NCI-H774 (cell line): ENCODE results near the gene UTP11.

Source experiments
- DNase-seq: peaks from one replicate; lab custom pipeline; 2025; lab: John Stamatoyannopoulos, UW

Gene UTP11

DNA sequence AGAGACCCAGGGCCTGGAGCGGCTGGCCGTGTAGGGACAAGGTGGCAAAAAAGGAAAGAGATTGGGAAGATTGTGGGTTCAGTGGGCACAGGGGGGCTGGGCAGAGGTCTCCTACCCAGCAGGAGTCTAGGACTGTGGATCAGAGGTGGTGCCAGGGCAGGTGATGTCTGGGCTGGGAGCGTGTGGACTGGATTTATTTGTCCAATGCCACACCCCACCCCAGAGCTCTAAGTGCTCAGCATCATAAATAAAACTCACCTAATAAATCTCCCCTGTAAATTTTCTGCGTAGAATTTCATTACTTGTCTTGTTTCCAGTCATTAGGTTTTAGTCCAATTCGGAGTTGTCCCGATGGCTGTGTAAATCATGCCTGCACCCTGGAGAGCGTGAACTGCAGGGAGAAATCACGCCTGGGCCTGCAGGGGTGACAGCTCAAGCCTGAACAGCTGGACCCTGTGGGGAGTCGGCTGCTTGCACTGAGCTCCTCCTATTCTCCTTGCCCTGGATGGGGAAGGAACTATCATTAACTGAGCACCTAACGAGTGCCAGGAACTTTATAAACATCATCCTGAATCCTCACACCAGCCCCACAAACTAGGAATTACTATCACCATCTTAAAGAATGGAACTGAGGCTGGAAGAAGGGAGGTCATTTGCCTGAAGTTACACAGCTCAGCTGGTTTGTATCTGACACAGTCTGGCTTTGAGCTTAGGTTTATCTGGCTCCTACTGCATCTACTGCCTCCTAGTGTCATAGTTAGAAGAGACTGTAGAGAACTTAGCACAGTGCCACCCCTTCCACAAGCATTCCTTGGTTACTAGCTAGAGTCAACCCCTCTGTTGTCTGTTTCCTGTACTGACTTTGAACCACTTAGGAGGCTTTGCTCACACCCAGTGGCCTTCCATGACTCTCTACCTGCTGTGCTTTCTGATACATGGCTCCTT, 59.0 kb downstream of the UTP11 start:
- no peak for DNase-seq

DNA sequence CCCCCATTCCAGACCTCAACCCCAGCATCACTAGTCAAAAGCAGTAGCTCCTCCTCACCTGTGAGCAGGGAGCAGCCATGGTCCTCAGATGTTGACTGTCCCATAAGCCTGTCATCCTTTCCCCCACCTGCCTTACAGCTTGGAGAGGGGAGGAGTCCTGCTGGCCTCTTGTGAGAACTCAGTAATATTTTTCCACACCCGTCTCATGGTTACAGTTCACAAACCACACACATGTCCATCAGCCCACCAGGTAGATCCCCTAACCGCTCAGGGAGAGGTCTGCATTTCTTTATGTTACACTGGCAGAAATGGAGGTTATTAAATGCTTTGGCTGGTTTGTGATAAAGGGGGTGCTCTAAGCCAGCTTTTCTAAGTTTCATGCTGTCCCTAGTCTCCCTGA, 60.3 kb downstream of the UTP11 start:
- DNase-seq: no peak

DNA sequence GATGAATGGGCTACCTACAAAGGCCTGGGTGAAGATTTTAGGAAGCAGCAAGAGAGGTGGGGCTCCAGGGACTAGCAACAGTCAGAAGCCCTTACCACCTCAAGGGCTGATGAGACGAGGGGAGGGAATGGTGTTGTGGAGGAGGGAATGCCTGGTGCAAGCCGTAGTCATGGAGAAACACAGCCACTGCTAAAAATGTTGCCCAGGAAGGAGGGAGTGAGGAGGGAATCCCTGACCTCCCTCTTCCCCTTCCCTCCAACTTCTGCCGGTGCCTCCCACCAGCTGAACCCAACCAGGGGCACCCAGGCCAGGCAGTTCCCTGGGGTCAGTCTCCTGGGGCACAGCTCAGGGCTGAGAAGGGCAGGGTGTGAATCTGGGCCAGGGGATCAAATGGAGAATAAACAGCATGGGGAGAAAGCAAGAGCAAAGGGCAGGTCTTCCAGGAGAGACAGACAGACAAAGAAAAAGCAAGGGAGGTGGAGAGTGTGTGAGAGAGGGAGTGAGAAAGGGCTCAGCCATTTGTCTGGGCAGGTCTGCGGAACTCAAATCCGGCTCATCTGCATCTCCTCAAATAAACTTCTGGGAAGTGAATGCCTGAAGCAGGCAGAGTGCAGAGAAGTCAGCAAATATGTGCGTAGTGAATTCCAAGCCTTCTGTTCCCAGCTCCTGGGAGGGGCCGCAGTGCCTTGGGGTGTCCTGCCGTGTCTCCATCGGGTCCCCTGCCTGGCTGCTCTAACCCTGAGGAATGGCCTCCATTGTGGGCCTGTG, 61.2 kb downstream of the UTP11 start:
- DNase-seq: no peak

GRCh38 chr1:38074302-38074677, 61.8 kb downstream of the UTP11 start:
- DNase-seq: no peak
